ENCODE results near the gene ESAM. TPM values are rescaled to one million over a fixed set of nuclear protein-coding genes. Genes with fewer than 3 reads are reported as not detected.

ESAM gene
- total and polyA plus RNA-seq, 12 donors: 25.3 to 88.1 (median 47.0) TPM

DNA sequence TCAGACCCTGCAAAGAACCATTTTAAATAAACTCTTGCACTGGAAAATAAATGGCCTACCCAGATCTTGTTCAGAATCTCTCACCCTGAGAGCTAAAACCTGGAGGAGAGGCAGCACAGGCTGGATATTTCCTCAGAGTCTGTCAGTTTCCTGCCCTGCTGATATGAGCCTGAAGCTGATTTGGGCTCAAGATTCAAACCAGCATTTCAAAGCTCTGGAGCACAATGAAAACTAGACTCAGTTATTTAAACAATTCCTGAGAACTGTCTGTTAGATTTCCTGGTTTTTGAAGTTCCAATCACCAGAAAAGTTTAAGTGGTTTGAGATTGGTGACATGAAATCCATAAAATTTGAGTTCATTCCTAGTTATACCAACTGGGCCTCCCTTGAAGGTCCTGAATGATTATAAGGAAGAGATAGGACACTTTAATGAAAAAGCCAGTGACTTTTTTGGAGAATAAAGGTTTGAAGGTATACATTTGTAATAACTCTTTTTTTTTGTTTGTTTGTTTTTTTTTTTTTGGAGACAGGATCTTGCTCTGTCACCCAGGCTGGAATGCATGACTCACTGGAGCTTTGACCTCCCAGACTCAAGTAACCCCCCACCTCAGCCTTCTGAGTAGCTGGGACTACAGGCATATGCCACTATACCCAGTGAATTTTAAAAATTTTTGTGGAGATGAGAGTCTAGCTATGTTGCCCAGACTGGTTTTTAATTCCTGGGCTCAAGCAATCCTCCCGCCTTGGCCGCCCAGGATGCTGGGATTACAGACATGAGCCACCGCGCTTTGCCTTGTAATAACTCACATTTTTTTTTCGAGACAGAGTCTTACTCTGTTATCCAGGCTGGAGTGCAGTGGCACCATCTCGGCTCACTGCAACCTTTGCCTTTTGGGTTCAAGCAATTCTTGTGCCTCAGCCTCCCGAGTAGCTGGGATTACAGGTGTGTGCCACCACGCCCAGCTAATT lies 8.0 kb upstream of the ESAM start:
- no peak overlapping the region for H3K27ac ChIP-seq
- H3K4me1 ChIP-seq: peaks cover 0 to 4% (median 0%) of the 10 kb centered on the region in 9 donors
- no peak for ATAC-seq
- H3K36me3 ChIP-seq: peaks cover 0 to 92% (median 27%) of the 10 kb centered on the region in 9 donors
- TF ChIP-seq, protein P1, sequence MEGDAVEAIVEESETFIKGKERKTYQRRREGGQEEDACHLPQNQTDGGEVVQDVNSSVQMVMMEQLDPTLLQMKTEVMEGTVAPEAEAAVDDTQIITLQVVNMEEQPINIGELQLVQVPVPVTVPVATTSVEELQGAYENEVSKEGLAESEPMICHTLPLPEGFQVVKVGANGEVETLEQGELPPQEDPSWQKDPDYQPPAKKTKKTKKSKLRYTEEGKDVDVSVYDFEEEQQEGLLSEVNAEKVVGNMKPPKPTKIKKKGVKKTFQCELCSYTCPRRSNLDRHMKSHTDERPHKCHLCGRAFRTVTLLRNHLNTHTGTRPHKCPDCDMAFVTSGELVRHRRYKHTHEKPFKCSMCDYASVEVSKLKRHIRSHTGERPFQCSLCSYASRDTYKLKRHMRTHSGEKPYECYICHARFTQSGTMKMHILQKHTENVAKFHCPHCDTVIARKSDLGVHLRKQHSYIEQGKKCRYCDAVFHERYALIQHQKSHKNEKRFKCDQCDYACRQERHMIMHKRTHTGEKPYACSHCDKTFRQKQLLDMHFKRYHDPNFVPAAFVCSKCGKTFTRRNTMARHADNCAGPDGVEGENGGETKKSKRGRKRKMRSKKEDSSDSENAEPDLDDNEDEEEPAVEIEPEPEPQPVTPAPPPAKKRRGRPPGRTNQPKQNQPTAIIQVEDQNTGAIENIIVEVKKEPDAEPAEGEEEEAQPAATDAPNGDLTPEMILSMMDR (IDR thresholded peaks at IDR 0.05): no peak
- no peaks in the 10 kb centered on the region for H3K27me3 ChIP-seq
- intact Hi-C loops (cut with DNase I): loop anchor here in 3 of 10 donors (10.0 kb wide), 1 partner anchor 65 kb away; no protein-coding TSS in a partner anchor
- H3K9me3 ChIP-seq: no peaks in the 10 kb centered on the region
- no peak for DNase-seq
- no peak overlapping the region for H3K4me3 ChIP-seq
- 97% methylated on average over 8 of the region's 8 CpGs for WGBS, 2 donors

DNA sequence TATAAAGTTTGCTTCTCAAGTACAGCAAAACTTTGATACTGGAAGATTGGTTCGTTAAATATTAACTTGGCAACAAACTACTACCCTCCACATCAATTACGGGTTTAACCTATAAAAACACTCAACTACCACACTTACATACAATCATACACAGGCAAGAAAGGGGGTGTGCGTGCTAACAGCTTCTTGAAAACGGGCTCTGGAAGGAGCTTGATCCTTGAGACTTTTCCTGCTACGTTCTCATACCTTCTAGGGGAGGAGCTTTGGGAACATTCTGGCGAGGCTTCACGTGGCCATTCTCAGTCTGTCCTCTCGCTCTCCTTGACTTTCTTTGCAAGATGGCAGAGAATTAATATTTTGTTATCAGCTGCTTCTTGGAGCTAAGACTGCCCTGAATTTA lies 6.8 kb upstream of the ESAM start:
- no peak overlapping the region for H3K4me3 ChIP-seq
- TF ChIP-seq, protein P1 (IDR thresholded peaks at IDR 0.05): no peak
- peaks cover 0 to 94% (median 27%) of the 10 kb centered on the region in 9 donors for H3K36me3 ChIP-seq
- DNase-seq: no peak
- no peaks in the 10 kb centered on the region for H3K9me3 ChIP-seq
- H3K27me3 ChIP-seq: no peaks in the 10 kb centered on the region
- no peak overlapping the region for H3K27ac ChIP-seq
- intact Hi-C loops (cut with DNase I): loop anchor here in 2 of 10 donors (10.0 kb wide), 1 partner anchor 66 kb away; no protein-coding TSS in a partner anchor
- ATAC-seq: no peak
- 90 to 92% methylated on average over 8 of the region's 8 CpGs for WGBS, 2 donors
- peaks cover 0 to 4% (median 0%) of the 10 kb centered on the region in 9 donors for H3K4me1 ChIP-seq

- intact Hi-C loops (cut with DNase I): loop anchor here in 2 of 10 donors (10.0 kb wide), 1 partner anchor 69 kb away; no protein-coding TSS in a partner anchor
- H3K36me3 ChIP-seq: peaks cover 0 to 69% (median 15%) of the 10 kb centered on the region in 9 donors
- TF ChIP-seq, protein P1 (IDR thresholded peaks at IDR 0.05): no peak
Observed at GRCh38 chr11:124766156-124766555, 4.1 kb upstream of the ESAM start.

More at GRCh38 chr11:124766156-124766555, 4.1 kb upstream of the ESAM start:
- Histone ChIP-seq H3K27ac (no peak overlapping the region), H3K4me1 (peaks cover 0 to 19% (median 15%) of the 10 kb centered on the region in 9 donors), H3K9me3 (no peaks in the 10 kb centered on the region), H3K27me3 (peaks cover 0 to 22% (median 17%) of the 10 kb centered on the region in 7 donors), H3K4me3 (no peak overlapping the region)
- ATAC-seq (no peak), DNase-seq (no peak)
- 92 to 96% methylated on average over 2 of the region's 2 CpGs for WGBS, 2 donors

Data from heart right ventricle (tissue), 16 donors.